Activated CD4-positive, CD25-positive, alpha-beta regulatory T cell (primary cell): ENCODE data around the gene DIO3.

Experiments
- DNase-seq, 4 experiments: peaks; one replicate each; lab custom pipeline; 2025; lab: John Stamatoyannopoulos, UW

The DIO3 gene

DNA sequence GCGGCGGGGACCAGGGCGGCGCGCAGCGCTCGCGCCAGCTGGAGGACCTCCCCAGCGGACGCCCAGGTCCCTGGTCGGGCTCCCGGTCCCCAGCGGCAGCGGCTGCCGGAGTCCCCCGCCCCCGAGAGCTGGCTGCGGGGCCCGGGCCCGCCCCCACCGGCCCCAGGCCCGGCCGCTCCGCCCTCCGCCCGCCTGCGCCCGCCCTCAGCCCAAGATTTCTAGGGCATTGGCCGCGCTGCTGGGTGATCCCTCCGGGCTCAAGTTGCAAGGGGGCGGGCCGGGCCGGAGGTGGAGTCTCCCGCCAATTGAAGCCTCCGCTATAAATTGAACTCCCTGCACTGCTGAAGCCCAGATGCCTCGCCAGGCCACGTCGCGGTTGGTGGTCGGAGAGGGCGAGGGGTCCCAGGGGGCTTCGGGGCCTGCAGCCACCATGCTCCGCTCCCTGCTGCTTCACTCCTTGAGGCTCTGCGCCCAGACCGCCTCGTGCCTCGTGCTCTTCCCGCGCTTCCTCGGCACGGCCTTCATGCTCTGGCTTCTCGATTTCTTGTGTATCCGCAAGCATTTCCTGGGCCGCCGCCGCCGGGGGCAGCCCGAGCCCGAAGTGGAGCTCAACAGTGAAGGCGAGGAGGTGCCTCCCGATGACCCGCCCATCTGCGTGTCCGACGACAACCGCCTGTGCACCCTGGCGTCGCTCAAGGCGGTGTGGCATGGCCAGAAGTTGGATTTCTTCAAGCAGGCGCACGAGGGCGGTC is at the start of gene DIO3:
TSS of gene DIO3 (plus strand) at position 351 of the 752 bp plus-strand sequence.
- DNase-seq = no peak

DNA sequence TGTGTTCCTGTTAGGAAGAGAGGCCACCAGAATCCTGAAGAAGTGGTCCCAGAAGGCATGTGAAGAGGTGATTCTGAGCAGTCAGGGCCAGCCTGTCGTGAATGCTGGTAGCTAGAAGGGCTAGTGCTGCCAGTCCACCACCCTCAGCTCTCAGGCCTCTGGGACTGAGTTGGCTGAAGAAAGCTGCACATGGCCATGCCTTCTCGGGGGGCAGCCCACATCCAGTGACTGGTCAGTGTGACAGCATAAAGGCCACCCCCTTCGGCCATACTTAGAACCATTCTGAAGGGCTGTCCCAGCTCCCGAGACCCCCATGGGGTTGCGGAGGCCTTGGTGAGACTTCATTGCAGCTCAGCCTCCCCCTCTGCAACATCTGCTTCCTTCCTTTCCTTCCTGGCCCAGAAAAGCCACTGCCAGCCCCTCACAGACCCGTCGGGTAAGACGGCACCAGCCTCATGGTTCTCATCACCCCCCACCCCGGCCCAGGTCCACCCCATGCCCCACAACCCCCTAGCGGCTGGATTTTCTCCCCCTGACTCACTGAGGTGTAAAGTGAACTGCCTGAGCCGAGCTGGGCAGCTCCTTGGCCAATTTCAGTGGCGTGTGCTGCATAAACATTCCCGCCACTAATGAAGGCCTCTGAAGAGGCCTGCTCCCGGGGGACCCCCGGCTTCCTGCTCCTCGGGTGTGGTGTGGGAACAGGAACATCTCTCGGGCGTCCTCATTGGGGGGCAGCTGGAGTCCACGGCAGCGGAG is 49.5 kb upstream of the DIO3 start:
- DNase-seq = no peak

DNA sequence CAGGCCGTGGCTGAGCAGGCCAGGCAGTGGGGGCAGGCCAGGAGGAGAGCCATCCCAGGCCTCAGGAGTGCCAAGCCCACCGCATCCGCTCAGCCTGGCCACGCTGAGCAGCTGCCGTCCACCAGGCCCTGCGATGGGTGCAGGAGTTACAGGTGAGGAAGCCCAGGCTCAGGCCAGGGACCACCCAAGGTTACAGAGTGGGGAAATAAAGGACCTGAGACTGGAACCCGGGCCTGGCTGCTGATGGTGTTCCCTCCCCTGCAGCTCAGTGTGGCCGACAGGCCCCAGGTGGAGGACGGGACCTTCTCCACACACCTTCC is 49.0 kb upstream of the DIO3 start:
- DNase-seq = no peak

DNA sequence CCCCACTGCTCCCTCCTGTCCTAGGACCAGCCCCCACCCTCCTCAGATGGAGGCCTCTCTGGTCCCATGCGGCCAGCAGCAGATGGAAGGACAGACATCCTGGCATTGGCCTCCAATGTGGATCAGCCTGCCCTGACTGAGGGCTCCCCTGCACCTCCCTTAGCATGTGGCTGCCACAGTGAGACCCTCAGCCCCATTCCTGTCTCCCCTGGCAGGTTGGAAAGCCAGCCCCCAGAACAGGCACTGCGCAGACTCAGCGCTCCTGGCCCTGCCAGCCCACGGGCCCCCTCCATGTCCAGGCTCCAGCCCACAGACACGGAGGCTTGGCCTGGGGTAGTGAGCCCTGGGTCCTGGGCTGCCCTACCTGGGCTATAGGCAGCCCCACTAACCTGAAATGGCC is 47.2 kb upstream of the DIO3 start:
- DNase-seq = no peak

DNA sequence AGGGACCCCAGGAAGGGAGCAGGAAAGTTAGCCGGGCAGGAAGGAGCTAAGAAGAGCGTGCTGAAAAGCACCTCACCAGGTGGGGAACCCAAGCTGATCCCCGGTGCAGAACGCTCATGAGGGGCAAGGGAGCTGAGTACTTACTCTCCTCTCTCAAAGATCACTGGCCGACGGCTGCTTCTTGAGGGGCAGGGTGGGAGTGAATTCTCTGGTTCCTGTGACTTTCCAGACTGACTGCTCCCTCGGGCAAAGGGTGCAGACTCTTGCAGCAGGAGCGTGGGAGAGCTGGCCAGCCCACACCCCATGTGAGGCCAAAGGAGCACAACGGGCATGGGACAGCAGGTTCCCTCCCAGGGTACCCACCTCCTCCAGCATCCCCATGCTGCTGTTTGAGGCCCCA is 44.9 kb upstream of the DIO3 start:
- no peak for DNase-seq

DNA sequence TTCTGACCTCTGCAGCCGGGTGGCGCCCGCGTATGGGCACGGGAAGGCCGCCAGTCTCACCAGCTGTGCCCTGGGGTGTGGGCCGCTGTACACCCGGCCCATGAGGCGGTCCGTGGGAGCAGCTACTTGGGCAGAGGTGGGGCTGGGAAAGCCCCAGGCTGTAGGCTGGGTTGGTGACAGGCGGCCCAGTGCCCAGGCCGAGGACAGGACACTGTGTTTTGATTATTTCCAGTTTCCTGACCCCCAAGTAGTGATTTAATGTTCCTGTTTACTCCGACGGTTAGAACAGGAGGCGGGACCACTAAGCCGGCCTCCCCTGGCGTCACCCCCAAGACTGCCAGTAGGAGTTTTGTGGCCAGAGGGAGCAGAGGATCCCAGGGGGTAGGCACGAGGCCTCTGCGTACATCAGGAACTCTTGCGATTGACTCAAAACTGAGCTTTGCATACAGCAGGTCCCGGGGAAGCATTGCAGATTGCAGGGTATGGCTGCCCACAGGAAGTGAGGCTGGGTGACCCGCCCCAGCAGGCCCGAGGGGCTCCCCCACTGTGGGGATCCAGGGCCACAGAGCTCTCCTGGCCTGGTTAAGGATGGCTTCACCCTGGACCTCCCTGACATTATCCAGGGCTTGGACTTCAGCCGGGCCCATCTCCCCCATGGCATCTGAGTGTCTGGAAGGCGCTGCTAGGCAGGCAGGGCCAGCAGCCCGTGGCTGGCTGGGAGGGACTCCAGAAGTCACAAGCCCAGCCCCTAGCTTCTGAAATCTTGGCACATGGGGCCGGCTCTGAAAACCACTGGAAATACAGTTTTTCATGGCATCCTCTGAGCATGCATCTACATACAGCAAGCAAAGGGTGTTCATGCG is 42.5 kb upstream of the DIO3 start:
- no peak for DNase-seq

DNA sequence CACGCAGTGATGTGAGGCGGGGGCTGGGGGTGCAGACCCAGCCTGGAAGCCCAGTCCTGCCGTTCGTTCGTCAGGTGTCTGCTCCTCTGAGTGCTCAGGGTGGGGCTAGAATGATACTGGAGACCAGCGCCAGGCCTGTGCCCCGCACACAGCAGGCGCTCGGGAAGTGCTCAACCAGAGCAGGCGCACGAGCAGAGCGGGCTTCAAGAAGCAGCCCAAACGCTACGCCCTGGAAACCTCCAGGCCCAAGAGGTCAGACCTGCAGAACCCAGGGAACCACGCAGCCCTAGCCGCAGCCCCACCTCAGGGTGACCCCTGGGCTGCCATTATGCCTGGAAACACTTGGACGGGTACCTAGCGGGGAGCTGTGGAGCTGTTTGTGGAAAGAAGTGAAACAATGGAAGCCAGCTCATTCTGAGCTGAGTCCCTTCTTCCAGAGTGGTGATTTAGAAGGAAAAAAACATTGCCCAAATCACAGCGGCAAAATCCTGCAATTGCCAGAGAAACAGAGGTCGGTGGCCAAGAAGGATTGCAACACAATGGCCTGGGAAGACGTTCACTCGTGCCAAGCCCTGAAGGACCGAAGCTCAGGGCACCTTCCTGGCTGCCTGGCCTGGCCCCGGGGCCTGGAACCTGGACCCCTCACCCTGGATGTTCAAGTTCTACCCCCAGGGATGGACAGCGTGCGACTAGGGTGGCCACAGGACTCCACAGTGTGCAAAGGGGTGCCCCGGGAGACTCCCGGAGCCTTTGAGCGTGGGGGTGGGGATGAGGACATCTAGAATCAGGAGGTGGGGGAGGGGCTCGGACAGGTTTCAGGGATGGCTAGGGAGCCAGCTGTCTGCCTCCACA is 40.4 kb upstream of the DIO3 start:
- DNase-seq = no peak

DNA sequence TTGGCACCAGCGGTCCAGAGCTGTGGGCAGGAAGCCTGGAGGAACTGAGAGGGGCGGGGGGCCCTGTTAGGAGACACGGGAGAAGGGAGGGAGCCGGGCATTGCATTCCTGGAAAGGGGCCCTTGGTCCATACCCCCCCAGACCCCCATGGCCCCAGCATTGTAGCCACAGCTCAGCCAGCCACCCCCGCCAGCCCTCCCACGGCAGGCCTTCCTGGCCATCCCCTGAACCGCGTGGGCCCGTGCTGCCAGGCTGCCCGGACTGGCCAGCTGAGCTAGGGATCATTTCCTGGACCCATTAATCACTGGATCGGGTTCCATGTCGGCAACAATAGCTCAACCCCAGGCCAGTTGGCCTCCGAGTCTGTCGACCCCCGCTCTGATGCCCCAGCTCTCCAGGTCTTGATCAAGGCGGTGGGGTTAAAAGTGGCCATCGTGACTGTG is 39.8 kb upstream of the DIO3 start:
- no peak for DNase-seq

GRCh38 chr14:101521978-101522377 is 39.3 kb upstream of the DIO3 start:
- no peak for DNase-seq

- no peak for DNase-seq
Measured at GRCh38 chr14:101525640-101526527, 35.4 kb upstream of the DIO3 start.

GRCh38 chr14:101527987-101528386 is 33.3 kb upstream of the DIO3 start:
- no peak for DNase-seq

DNA sequence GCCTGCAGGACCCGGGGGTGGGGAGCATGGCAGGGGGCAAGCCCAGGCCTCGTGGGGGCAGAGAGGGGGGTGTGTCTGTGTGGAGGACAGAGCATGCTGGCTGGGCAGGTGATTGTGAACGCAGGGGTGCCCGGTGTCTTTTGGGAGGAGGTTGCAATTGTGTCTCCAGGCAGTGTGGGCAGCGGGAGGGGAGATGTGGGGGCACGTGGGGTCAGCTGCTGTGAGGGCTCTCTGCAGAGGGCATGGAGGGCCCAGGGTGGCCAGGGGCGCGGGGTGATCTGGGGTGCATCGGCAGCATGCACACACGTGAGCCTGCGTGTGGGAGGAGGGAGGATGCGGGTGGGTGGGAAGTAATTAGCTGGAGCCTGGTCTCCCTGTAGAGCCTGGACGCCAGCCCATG is 32.2 kb upstream of the DIO3 start:
- DNase-seq = no peak

DNA sequence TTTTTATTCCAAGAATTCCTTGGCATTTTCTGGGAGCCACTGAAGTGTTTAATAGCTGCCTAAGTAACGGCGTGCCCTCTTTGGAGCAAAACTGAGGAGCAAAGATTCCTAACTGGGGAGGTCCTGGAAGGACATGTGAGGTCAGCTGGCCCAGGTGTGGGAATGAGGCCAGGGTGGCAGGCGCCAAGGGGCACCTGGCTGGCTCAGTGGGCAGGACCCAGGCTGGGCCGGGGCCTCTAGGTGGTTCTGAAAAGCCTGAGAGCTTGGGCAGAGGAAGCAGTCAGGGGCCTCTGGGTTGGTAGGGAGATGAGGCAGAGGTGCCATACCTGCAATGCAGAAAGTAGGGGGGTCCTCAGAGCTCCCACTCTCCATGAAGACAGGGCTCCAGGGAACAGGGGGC is 27.1 kb upstream of the DIO3 start:
- DNase-seq = no peak

GRCh38 chr14:101535232-101535631 is 26.1 kb upstream of the DIO3 start:
- no peak for DNase-seq

- no peak for DNase-seq
Measured at GRCh38 chr14:101535701-101536207, 25.5 kb upstream of the DIO3 start.

- no peak for DNase-seq
Measured at GRCh38 chr14:101537286-101537685, 24.0 kb upstream of the DIO3 start.

DNA sequence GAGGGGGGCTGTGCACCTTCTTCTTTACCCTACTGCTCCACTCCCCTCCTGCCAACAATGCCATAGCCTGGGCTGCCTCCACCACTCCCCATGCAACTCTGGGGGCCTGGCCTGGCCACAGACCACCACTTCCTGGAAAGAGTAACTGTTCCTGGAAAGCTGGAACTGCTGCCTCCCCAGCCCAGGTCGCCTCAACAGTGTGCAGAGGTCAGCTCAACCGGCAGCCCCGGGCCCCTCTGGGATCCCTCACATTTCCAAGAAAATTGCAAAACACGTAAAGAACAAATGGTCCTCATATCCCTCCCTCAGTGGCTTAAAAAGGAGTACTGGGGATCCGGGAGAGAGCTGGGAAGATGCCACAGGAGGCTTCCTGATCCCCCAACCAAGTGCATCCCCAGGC is 22.4 kb upstream of the DIO3 start:
- no peak for DNase-seq

DNA sequence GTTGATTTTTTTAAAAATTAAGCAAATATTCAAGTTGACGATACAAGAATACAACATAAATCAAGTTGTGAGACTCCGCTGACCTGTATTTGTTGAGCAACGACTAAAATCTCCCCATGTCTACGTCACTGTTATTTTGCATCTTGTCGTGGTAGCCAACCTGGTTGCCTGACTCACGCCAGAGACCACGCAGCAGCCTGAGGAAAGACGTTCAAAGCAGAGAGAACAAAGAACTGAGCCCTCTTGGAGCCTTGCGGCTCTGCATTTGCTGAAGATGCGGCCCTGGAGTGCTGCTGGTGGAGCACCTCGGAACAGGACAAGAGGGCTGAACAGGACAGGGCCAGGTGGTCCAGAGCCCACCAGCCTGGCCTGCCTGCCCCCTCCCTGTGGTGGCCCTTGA is 21.4 kb upstream of the DIO3 start:
- no peak for DNase-seq

DNA sequence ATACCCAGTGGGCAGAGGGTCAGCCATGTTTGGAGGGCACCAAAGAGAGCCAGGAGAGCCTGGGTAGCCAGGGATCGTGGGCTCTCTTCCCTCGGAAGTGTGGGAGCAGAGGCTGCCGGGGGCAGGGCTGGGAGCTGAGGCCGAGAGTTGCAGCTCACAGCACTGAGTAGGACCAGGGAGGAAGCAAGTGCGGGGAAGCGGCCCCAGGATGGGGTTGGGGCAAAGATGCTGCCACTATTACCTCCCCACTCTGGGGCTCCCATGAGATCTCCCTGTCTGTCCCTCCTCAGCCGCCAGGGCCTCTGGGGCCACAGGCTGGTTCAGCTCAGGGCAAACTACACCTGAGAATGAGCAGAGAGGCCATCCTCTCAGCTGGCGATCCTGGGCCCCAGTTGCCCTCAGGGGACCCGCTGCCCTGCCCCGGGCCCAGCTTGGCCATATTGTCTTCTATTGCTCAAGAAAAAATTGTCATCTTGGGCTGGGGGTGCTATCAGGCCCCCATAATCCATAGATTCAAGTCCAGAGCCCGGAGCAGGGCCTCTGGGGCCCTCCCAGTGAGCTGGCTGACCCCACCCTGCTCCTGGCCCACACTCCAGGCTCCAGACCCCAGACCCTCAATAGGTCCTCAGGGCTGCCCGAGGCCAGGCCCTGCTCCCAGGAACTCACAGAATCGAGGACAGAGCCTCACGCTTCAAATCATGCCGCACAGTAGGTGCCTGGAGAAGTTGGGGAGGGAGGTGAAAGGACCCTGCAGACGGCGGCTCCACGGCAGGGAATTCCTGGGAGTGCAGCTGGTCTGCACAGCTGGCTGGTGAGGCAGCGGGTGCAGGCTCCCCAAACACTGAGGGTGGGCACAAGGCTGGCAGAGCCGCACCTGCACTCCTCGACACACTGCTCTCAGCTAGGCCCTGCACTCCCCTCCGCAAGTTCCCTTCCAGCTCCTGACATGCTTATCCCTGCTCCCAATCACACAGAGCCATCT is 20.5 kb upstream of the DIO3 start:
- no peak for DNase-seq
